Cortex of kidney (tissue), 1 donor: Measurements from ENCODE around the gene ZDHHC11.
"Not testable (repeated sequence)": the region's sequence is repeated elsewhere in the genome, so short reads cannot be mapped to it uniquely, and the experiment has no call there.

Experiments
- DNase-seq: peaks from one replicate; lab custom pipeline; 2025; lab: John Stamatoyannopoulos, UW

The ZDHHC11 gene

DNA sequence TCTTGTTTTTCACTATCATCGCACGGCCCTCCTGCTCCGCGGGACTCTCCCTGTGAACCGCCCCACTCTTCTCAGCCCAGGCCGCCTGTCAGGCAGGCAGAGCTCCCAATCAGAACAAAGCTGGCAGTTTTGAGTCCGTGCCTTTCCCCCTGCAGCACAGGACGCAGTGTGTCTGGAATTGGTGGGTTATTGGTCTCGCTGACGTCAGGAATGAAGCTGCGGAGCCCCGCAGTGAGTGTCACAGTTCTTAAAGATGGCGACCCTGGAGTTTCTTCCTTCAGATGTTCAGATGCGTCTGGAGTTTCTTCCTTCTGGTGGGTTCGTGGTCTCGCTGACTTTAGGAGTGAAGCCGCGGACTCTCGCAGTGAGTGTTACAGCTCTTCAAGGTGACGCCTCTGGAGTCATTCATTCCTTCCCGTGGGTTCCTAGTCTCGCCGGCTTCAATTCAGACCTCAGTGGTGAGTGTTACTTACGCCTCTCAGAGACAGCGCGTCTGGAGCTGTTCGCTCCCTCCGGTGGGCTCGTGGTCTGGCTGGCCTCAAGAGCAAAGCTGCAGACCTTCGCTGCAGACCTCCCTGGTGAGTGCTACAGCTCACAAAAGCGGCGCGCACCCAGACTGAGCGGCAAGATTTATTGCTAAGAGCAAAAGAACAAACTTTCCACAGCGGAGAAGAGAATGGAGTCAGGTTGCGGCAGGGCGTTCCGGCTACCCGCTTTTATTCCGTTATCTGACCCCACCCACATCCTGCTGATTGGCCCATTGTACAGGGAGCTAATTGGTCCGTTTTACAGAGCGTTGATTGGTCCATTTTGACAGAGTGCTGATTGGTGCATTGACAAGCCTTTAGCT, 73.7 kb downstream of the ZDHHC11 start:
- no peak for DNase-seq

DNA sequence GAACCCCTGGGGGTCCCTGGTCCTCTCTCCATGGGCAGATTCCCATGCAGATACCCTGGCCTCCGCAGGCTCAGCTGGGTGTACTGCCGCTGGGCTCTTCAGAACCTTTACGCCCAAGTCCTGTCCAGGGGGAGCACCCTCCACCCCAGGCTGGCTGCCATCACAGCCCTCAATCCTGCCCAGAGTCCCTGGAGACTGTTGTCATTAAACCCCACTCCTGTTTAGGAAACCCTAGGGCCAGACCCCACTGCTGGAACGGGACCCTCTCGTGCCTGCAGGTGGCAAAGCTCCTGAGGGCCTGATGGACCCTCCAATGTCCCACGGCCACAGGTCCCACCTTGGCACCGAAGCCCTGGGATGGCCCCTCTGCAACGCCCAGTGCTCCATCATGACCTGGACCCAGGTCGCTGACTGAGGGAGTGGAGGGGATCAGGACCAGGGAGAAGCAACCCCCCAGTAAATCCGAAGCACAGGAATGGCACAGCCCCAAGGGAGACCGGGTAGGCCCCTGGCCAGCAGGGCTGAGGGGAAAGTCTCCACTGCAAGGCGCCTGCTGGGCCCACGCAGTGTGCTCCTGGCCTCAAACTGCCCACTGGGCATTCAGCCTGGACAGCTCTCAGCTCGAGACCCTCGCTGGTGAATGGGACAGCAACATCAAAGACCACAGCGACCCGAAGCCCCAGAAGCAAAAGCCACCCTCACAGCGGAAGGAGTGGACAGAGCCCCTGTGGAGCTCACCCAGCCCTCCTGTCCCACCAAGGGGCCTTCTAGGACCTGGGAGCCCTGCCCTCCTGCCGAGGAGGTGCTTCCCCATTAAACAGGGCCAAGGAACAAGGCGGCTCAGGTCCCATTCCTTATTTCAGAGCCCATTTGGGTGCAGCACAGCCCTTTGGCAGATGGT, 74.6 kb downstream of the ZDHHC11 start:
- no peak for DNase-seq

GRCh38 chr5:775595-775960, 75.2 kb downstream of the ZDHHC11 start:
- not testable (repeated sequence) for DNase-seq

DNA sequence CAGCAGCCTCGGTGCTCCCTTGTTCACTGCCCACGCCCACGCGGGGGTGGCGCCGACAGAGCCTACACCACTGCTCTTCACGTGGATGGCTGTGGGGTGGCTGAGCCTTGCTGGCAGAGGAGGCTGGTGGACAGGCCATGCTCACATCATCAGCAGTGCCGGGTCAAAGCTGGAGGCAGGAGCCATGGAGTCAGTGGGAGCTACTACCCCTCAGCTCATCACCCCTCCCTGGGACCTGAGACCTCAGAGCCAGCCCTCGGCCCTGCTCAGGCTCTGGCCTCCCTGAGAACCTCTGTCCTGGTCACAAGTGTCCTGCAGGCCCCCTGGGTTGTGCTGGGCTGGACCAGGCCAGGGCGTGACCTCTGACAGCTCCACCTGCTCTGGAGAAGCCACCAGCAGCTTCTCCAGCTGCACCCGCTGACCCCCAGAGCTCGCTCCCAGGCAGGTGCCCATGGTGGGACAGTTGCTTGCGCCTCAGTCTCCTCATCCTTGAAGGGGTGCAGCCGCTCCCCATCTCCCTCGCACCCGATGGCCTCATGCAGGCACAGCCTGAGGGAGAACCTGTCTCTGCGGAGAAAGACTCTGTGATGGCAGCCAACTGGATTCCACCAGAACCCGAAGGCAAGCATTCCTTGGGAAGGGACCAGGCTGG, 75.8 kb downstream of the ZDHHC11 start:
- DNase-seq, result not testable (repeated sequence)

GRCh38 chr5:774304-774703, 76.5 kb downstream of the ZDHHC11 start:
- DNase-seq, result not testable (repeated sequence)

DNA sequence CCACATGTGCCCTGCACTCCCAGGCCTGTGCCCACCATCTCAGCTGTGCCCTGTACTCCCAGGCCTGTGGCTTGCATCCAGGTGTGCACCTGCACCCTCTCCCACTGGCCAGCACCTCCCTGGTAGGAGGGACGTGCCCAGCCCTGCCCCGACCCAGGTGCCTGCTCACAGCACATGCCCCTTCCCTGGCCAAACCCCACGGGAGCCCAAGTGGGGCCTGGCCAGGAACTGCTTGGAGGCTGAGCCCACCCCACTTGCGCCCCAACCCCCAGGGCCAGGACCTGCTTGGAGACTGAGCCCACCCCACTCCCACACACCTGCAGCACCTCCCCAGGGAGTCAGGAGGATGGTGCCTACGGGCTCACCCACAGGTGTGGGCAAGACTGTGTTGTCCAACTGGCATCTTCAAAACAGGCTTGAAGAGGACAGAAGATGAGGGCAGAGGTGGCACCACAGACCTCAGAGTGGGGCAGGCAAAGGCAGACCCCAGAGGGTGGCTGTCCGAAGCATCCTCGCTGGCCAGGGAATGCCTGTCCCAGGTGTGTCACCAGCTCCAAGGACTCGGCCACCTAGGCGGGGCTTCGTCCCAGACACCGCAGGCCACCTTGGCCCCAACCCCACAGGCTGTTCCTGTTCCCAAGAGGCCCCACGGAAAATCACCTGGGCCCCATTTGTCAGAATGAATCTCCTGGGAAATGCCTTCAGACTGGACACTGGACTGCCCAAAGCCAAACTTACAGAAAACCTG, 77.1 kb downstream of the ZDHHC11 start:
- no peak for DNase-seq

- DNase-seq, result not testable (repeated sequence)
Observed at GRCh38 chr5:772931-773330, 77.9 kb downstream of the ZDHHC11 start.

DNA sequence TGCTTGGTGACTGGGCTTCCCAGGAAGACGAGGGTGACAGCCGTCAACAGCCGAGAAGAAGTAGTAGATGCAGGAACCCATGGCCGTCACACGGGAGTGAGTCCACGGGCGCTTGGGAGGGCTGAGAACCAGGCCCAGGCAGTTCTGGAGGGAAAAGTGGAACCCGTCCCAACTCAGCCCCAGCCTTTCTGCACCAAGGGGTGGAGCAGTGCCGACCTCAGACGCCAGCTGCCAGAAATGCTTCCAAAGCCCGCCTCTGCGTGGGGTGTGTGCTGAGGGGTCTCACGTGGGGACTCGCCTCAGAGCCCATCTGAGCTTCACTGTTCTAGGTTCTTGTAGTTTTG, 78.3 kb downstream of the ZDHHC11 start:
- not testable (repeated sequence) for DNase-seq

DNA sequence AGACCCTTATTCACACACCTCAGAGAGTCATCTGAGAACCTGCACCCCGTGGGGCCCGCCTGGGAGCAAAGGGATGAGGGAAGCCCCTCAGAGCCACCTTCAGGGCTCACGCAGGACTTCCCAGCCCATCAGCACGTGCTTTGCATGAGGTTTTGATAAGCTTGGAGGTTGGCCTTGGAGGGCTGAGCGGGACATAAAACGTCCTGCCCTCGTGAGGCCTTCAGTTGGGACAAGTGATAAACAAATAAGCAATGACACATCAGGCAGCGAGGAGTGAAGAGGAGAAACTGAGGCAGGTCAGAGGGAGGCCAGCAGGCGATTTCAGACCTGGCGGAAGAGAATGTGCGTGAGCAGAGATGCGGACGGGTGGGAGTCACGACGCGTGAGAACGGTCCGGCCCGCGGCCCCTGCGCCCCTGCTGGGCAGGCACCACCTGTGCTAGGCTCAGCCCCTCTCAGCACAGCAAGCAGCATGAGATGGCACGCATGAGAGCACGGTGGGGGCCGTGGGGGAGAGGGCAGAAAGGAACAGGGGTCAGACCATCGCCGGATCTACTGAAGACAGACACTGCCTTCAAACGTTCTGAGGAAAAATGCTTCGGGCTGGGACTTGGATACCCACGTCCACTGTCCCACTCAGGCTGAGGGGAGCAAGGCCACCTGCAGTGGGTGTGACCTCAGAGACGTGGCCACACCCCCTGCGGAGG, 78.8 kb downstream of the ZDHHC11 start:
- DNase-seq, result not testable (repeated sequence)

DNA sequence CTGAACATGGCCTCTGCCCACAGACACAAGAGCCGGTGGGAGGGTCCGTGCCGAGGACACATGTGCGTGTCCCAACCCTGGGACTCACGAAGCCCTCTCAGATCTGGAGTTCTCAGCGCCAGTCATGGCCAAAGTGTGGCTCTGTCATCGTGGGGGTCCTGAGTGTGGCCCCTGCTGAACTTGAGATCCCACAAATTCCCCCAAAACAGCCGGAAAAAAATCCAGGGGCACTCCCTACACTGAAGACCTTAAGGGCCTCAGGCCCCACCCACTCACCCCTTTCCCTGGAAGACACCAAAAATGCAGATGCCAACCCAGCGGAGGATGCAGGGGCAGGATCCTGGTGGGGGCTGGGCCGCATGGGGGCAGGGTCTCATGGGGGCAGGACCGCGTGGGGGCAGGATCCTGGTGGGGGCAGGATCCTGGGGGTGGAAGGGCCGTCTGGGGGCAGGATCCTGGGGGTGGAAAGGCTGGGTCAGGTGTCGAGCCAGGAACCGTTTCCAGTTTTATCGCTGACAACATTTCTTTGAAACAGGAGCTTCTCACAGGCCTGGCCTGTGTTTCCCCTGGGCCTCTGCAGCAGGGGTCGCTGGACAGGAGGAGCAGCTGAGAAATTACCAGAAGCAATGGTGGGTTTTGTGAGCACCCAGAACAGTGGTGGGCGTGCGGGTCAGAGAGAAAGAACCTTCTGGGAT, 79.6 kb downstream of the ZDHHC11 start:
- not testable (repeated sequence) for DNase-seq

- not testable (repeated sequence) for DNase-seq
Observed at GRCh38 chr5:770585-770984, 80.2 kb downstream of the ZDHHC11 start.

DNA sequence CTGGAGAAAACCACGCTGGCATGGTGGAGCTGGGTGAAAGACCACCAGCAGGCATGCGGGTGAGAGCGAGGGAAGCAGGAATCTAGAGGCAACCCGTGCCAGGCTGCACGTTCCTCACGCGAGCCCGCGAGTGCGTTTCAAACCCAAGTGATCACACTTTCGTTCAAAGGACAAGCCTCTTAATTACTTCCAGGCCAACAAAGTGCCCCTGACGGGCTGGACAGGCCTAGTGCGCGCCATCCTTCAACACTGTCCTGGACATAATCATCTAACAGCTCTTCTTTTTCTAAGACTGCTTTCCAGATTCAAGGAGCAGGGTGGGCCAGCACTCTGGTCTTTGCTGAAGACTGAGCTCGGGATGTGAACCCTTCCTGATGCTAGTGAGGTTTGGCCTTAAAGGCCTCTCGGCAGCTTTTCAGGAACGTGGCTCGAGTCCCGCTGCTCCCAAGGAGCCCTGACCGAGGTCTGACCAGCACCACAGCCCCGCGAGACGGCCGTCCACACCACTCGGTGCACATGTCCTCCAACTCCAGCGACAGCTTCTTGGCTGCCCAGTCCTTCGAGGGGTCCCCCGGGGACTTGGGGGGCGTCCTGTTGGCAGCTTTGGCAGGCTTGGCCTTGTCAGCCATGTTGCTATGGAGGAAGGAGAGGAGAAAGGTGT, 81.2 kb downstream of the ZDHHC11 start:
- not testable (repeated sequence) for DNase-seq

GRCh38 chr5:766666-767431, 83.9 kb downstream of the ZDHHC11 start:
- no peak for DNase-seq

- DNase-seq, result no peak
Observed at GRCh38 chr5:765948-766631, 84.7 kb downstream of the ZDHHC11 start.

DNA sequence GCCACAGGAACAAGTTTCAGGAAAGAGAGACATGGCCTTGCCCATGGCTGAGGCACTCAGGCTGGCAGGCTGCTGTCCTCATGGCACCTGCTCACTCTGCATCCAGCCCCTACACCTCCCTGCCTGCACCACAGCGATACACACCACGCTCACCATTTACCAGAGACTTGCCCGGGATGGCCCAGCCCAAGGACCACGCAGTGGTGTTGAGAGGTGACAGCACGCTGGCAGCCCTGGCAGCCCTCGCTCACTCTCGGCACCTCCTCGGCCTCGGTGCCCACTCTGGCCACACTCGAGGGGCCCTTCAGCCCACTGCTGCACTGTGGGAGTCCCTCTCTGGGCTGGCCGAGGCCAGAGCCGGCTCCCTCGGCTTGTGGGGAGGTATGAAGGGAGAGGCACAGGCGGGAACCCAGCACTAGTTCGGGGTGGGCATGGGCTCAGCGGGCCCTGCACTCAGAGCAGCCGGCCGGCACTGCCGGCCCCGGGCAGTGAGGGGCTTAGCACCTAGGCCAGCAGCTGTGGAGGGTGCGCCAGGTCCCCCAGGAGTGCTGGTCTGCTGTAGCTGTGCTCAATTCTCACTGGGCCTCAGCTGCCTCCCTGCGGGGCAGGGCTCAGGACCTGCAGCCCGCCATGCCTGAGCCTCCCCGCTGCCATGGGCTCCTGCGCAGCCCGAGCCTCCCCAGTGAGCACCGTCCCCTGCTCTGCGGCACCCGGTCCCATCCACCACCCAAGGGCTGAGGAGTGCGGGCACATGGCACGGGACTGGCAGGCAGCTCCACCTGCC, 86.6 kb downstream of the ZDHHC11 start:
- no peak for DNase-seq

DNA sequence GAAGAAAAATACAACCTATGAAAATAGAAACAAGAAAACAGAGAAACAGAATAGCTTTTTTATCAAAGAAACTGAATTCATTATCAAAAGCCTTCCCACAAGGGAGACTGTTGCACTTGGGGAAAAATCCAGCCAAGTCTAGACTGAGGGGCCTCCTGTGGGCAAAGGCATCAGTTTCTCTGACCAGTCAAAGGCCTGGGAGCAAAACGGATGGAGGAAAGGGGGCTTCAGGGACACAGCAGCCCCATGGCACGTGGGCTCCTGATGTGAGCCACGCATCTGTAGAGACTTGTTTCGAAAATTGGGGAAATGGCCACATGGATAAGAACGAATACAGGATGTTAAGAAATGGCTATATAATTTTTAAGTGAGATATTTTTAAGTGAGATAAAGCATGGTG, 87.4 kb downstream of the ZDHHC11 start:
- DNase-seq, result no peak

DNA sequence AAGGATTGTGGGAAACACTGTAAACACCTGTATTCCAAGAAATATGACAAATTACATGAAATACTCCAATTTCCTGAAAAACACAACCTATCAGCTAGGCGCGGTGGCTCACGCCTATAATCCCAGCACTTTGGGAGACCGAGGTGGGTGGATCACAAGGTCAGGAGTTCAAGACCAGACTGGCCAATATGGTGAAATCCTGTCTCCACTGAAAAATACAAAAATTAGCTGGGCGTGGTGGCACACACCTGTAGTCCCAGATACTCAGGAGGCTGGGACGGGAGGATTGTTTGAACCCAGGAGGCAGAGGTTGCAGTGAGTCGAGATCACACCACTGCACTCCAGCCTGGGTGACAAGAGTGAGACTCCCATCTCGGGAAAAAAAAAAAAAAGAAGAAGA, 87.8 kb downstream of the ZDHHC11 start:
- DNase-seq, result not testable (repeated sequence)
